ENCODE measurements around the gene VAV2.

DNA sequence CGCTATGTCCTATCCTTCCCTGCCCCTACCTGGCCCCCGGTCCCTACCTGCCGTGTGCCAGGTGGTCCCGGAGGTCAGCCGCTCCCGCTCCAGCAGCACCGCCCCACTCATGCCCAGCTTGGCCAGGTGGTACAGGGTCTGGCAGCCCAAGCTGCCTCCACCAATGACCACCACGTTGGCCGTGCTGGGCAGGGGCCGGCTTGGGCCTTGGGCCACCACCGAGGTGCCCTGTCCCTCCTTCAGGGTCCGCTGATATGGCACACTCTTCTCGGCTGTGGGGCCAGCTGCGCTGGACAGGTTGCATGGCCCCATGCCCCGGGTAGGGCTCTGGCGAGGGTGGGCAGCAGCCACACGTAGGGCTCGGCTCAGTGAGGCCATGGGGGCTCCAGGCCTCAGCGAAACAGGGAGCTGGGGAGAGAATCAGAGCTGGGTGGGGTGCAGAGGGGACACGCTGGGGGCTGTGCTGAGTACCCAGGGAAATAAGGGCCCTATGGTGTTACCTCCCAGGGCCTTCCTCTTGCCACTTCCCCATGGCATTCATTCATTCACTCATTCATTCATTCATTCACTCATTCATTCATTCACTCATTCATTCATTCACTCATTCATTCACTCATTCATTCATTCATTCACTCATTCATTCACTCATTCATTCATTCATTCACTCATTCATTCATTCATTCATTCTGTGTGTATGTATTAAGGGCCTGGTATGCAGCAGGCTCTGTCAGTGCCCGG lies 258.2 kb downstream of the VAV2 start:
- TF ChIP-seq, protein P1, sequence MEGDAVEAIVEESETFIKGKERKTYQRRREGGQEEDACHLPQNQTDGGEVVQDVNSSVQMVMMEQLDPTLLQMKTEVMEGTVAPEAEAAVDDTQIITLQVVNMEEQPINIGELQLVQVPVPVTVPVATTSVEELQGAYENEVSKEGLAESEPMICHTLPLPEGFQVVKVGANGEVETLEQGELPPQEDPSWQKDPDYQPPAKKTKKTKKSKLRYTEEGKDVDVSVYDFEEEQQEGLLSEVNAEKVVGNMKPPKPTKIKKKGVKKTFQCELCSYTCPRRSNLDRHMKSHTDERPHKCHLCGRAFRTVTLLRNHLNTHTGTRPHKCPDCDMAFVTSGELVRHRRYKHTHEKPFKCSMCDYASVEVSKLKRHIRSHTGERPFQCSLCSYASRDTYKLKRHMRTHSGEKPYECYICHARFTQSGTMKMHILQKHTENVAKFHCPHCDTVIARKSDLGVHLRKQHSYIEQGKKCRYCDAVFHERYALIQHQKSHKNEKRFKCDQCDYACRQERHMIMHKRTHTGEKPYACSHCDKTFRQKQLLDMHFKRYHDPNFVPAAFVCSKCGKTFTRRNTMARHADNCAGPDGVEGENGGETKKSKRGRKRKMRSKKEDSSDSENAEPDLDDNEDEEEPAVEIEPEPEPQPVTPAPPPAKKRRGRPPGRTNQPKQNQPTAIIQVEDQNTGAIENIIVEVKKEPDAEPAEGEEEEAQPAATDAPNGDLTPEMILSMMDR (IDR thresholded peaks at IDR 0.05) = no peak
- no peak for TF ChIP-seq ZFX (IDR thresholded peaks at IDR 0.05; ENCODE audit: borderline replicate concordance)
